GM23338 (cell line): ENCODE data around the gene SRGAP3. TPM values are rescaled to one million over a fixed set of nuclear protein-coding genes. Genes with fewer than 3 reads are reported as not detected.

ENCODE experiments used
- ATAC-seq: fragments of 200-7000 bp; cut with Tn5 transposase; 3 replicates; pipeline ENCODE4 v1.9.1; 2020
- DNase-seq: peaks from one replicate; pipeline ENCODE4 v3.0.0-alpha.2; 2015; ENCODE audit warnings: low spot score
- H2AFZ ChIP-seq: fragments of 200-600 bp; sonication (generic); 2 replicates; pipeline ENCODE4 v1.8.0; 2016; ENCODE audit warnings: antibody characterized with exemption, mild to moderate bottlenecking, moderate library complexity
- H3F3A ChIP-seq: fragments of 200-600 bp; sonication (generic); replicated peaks from 2 replicates; pipeline ENCODE4 v1.8.0; 2017; ENCODE audit warnings: antibody characterized with exemption, mixed run types, low read depth
- H3K27ac ChIP-seq: fragments of 200-600 bp; sonication (generic); 2 replicates; pipeline ENCODE4 v1.6.1; 2016; ENCODE audit warnings: low read depth
- H3K27me3 ChIP-seq: fragments of 200-600 bp; sonication (generic); 2 replicates; pipeline ENCODE4 v1.8.0; 2016; ENCODE audit warnings: mild to moderate bottlenecking, mixed run types, moderate library complexity; ENCODE audit not compliant: insufficient read depth
- H3K36me3 ChIP-seq: fragments of 200-600 bp; sonication (generic); 2 replicates; pipeline ENCODE4 v1.8.0; 2016; ENCODE audit warnings: mild to moderate bottlenecking; ENCODE audit not compliant: insufficient read depth
- H3K4me1 ChIP-seq: fragments of 200-600 bp; sonication (generic); 2 replicates; pipeline ENCODE4 v1.8.0; 2016; ENCODE audit warnings: mild to moderate bottlenecking, moderate library complexity; ENCODE audit not compliant: insufficient read depth
- H3K4me2 ChIP-seq: fragments of 200-600 bp; sonication (generic); 2 replicates; pipeline ENCODE4 v1.7.1; 2017; ENCODE audit warnings: mixed run types
- H3K4me3 ChIP-seq: fragments of 200-600 bp; sonication (generic); 2 replicates; pipeline ENCODE4 v1.6.1; 2016; ENCODE audit warnings: mixed run types
- H3K79me2 ChIP-seq: fragments of 200-600 bp; sonication (generic); replicated peaks from 2 replicates; pipeline ENCODE4 v1.8.0; 2017; ENCODE audit warnings: mild to moderate bottlenecking; ENCODE audit not compliant: insufficient read depth
- H3K9me2 ChIP-seq: fragments of 200-600 bp; sonication (generic); 2 replicates; pipeline ENCODE4 v1.8.0; 2017; ENCODE audit not compliant: insufficient read depth
- H4K20me1 ChIP-seq: fragments of 200-600 bp; sonication (generic); replicated peaks from 2 replicates; pipeline ENCODE4 v1.8.0; 2017; ENCODE audit warnings: mild to moderate bottlenecking; ENCODE audit not compliant: insufficient read depth
- H3K27ac Mint-ChIP-seq: 2 replicates; pipeline ENCODE4 v1.8.0; 2020; ENCODE audit warnings: inconsistent platforms, mild to moderate bottlenecking, moderate library complexity, mixed read lengths
- H3K27me3 Mint-ChIP-seq: 3 replicates; pipeline ENCODE4 v1.8.0; 2022; ENCODE audit warnings: low read depth, mild to moderate bottlenecking, moderate library complexity, mixed read lengths, inconsistent platforms; ENCODE audit not compliant: insufficient read depth, poor library complexity
- H3K36me3 Mint-ChIP-seq: 3 replicates; pipeline ENCODE4 v1.8.0; 2021; ENCODE audit warnings: low read depth, mild to moderate bottlenecking, inconsistent platforms, moderate library complexity, mixed read lengths
- H3K4me1 Mint-ChIP-seq: 3 replicates; pipeline ENCODE4 v1.8.0; 2020; ENCODE audit warnings: mild to moderate bottlenecking, inconsistent platforms, mixed read lengths
- H3K4me3 Mint-ChIP-seq: 3 replicates; pipeline ENCODE4 v1.8.0; 2021; ENCODE audit warnings: moderate library complexity, mild to moderate bottlenecking, inconsistent platforms, mixed read lengths
- H3K9me3 Mint-ChIP-seq: 3 replicates; pipeline ENCODE4 v1.8.0; 2020; ENCODE audit warnings: moderate library complexity, mild to moderate bottlenecking, inconsistent platforms, mixed read lengths
- EZH2 ChIP-seq: fragments of 200-600 bp; sonication (generic); IDR thresholded peaks from one replicate; pipeline ENCODE4 v1.8.0; 2017; ENCODE audit warnings: antibody characterized with exemption, mild to moderate bottlenecking, low read depth; ENCODE audit not compliant: unreplicated experiment
- JUNB ChIP-seq: IDR thresholded peaks from one replicate; pipeline ENCODE4 v1.6.1; 2016; ENCODE audit warnings: antibody characterized with exemption; ENCODE audit not compliant: unreplicated experiment
- NANOG ChIP-seq: IDR thresholded peaks from 2 replicates; pipeline ENCODE4 v1.6.1; 2016; ENCODE audit warnings: antibody characterized with exemption, borderline replicate concordance
- REST ChIP-seq: IDR thresholded peaks from one replicate; pipeline ENCODE4 v1.6.1; 2018; ENCODE audit warnings: antibody characterized with exemption; ENCODE audit not compliant: unreplicated experiment
- STAT1 ChIP-seq: IDR thresholded peaks from one replicate; pipeline ENCODE4 v1.6.1; 2016; ENCODE audit warnings: antibody characterized with exemption; ENCODE audit not compliant: unreplicated experiment
- ZNF462 ChIP-seq: fragments of 250-450 bp; sonication (Bioruptor Pico); IDR thresholded peaks from 2 replicates; pipeline ENCODE4 v1.5.0; 2020; ENCODE audit warnings: mild to moderate bottlenecking, moderate library complexity
- polyA plus RNA-seq: library from polyadenylated mRNA; unstranded; fragments of >200 nt; fragmentation: Nextera tagmentation; extraction: Ambion mirVana; gene quantifications from 2 replicates; pipeline ENCODE4 v1.2.1, GENCODE V29; 2016
- total RNA-seq: library from RNA; depleted of rRNA; stranded (reverse); fragments of >200 nt; shearing (Covaris generic); gene quantifications from 2 replicates; pipeline ENCODE4 v1.2.3, GENCODE V29; 2014

Gene SRGAP3
- total and polyA plus RNA-seq, 2 experiments from 2014 or later = 6.4 to 9.4 TPM

- no peak for TF ChIP-seq ZNF462 (CRISPR knock-in tag)
- TF ChIP-seq NANOG = no peak
- no peak for TF ChIP-seq JUNB
- no peak for TF ChIP-seq STAT1
Measured at GRCh38 chr3:9203317-9203716, 46.1 kb downstream of the SRGAP3 start (continued).

GRCh38 chr3:9202546-9202945, 46.9 kb downstream of the SRGAP3 start:
- H3K27me3 Mint-ChIP-seq = peaks cover 9% of the 10 kb centered on the region
- Histone ChIP-seq H3K4me1 (peaks cover 33% of the 10 kb centered on the region), H4K20me1 (no peaks in the 10 kb centered on the region), H3K79me2 (no peaks in the 10 kb centered on the region), H2AFZ (no peak overlapping the region), H3K9me2 (peaks cover 17% of the 10 kb centered on the region; the same call in 1 of the 2 replicates), H3F3A (no peaks in the 10 kb centered on the region), H3K27ac (no peak overlapping the region), H3K4me3 (no peak overlapping the region), H3K4me2 (no peak overlapping the region), H3K27me3 (no peaks in the 10 kb centered on the region), H3K36me3 (no peaks in the 10 kb centered on the region)
- no peak for ATAC-seq
- peaks cover 41% of the 10 kb centered on the region for H3K4me1 Mint-ChIP-seq
- DNase-seq = no peak
- H3K9me3 Mint-ChIP-seq = no peaks in the 10 kb centered on the region
- H3K36me3 Mint-ChIP-seq = no peaks in the 10 kb centered on the region
- no peak overlapping the region for H3K27ac Mint-ChIP-seq
- no peak overlapping the region for H3K4me3 Mint-ChIP-seq
- TF ChIP-seq ZNF462 (CRISPR knock-in tag) (no peak), NANOG (no peak), REST (no peak), EZH2 (no peak)
